Measurements from ENCODE around the gene CAPN2.
"Not testable (repeated sequence)": the region's sequence is repeated elsewhere in the genome, so short reads cannot be mapped to it uniquely, and the experiment has no call there.

The CAPN2 gene

DNA sequence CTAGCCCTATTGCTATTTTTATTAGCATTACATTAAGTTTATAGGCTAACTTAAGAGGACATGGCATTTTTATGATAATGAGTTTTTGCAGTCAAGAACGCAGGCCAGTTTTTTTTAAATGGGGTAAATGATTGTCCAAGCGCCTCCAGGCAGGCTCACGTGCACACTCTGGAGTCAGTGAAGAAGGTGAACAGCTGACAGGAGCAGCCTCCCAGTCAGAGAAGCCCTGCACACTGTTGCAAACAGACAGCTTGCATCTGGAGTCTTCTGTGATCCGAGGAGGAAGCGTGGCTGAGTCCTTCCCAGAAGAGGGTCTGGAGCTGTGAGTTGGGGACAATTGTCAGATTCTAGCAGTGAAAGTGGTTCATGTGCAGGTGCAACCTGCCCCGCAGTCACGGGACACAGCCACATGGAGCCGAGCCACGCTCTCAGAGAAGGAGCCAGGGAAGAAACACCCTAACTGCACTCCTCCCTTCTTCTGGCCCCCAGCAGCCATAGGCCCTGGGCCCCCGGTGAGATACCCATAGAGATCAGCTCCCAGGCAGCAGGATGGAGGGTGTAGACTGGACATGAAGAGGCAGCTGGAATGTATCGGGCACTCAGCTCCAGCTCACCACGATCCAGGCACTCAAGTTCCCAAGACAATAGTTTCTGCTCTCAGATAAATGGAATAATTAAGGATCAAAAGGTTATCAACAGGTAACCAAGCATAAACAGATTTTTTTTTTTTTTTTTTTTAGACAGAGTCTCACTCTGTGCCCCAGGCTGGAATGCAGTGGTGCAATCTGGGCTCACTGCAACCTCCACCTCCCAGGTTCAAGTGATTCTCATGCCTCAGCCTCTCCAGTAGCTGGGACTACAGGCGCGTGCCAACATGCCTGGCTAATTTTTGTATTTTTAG is 26.4 kb downstream of the CAPN2 start:
- in situ Hi-C loops (cut with MboI; ENCODE audit: low sequenced_read_pairs): no loop called here

DNA sequence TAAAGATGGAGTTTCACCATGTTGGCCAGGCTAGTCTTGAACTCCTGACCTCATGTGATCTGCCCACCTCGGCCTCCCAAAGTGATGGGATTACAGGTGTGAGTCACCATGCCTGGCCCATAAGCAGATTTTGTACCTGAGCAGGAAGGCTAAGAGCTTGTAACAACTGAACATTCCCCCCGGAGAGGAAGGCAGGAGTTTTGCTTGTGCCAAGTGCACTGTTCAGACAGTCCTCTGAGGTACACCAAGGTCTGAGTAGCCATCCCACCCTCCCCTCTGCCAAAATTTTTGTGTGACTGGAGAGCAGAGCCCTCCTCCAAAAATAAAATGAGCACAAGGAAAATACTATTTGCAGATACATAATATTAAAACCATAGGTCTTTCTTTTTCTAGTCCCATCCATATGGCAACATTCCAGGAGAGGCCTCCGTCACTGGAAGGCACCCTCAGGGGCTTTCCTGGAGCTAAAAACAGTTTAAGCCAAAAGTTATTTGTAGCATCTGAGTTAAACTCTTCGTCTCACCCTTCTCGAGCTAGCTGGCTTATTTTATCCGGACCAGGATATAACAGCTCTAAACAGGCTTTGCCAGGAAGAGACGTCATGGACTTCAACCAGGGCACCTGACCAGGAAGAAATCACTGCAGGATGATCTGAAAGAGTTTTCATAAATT is 27.2 kb downstream of the CAPN2 start:
- in situ Hi-C loops (cut with MboI; ENCODE audit: low sequenced_read_pairs): no loop called here

DNA sequence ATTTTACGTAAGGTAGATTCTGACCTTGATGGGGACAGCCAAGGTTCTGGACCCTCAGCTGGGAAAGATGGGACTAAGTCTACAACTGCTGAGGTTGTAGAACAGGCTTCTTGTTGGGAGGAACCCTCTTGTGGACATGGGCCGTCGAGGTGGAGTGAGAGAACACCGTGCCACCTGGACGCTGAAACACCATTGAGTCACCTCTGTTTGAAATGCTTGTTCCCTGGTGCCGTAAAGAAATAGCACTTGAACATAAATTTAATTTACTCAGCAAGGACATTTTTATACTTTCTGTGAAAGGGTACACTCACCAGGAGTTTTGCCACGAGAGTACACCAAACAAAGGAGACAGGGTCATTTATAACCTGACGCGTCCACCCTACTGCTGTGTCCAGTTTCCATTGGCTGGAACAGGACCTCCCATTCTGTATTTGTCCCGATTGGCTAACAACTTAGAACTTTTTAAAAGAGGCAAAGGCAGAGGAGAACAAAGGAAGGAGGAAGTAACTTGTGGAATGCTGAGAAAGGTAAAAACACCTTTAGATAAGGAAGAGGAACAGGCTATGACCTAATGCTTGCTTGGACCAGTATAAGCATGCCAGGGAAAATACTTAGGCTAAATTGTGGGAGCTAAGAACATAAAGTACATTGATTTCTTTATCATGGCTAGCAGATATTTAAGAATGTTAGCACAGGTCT is 27.8 kb downstream of the CAPN2 start:
- in situ Hi-C loops (cut with MboI; ENCODE audit: low sequenced_read_pairs): not testable (repeated sequence)

DNA sequence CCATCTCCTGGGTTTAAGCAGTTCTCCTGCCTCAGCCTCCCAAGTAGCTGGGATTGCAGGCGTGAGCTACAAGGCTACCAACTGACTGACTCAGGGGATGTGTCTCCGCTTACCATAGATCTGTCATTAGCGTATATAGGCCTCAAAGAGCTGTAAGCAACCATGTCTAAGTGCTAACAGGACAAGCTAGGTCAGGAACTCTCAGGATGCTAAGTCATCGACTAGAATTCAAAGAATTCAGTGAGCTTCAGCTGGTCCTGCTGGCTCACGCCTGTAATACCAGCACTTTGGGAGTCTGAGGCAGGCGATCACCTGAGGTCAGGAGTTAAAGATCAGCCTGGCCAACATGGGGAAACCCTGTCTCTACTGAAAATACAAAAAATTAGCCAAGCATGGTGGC is 29.5 kb downstream of the CAPN2 start:
- in situ Hi-C loops (cut with MboI; ENCODE audit: low sequenced_read_pairs): no loop called here

DNA sequence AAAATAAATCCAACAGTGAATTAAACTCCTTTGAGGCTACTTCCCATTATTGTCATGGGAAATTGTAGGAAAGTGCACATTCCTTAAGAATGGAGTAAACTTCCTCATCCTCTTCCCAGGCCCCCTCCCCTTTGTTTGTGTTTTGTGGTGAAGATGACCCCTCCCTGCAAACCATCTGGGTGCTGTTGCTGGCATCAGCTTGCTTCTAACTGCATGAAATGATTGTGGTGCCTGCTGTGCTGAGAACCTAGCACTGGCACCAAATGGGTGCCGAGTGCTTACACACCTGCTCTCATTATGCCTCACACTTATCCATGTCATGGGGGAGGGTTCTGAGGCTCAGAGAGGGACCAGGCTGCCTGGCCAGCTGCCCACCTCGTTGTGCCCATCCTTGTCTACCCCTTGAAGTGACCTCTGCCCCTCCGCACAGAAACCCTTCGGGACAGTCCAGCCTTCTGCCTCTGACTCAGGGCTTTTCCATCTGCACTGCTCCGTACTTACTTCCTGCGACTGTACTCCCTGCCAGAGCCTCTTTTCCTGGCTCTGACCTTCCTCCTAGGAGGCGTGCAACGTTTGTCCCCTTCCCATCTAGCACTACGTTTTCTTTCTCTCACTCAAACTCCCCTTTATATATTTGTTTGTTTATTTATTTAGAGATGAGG is 30.6 kb downstream of the CAPN2 start:
- in situ Hi-C loops (cut with MboI; ENCODE audit: low sequenced_read_pairs): no loop called here

DNA sequence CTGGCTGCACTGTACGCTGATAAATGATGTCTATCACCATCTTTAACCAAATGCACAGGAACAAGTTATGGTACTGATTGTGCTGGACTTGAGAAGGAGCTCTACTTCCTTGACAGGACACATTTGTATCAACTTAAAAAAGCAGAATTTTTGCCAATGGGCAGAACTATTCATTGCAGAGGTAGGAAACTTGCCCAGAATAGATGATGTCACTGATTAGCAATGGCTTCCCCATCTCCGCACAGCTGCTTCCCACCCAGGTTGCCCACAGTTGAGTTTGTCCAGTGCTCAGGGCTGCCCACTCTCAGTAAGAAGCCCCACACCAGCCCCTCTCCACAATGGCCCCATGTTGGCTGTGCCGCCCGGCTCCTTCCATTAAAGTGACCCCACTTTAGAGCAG is 33.4 kb downstream of the CAPN2 start:
- in situ Hi-C loops (cut with MboI; ENCODE audit: low sequenced_read_pairs): no loop called here

DNA sequence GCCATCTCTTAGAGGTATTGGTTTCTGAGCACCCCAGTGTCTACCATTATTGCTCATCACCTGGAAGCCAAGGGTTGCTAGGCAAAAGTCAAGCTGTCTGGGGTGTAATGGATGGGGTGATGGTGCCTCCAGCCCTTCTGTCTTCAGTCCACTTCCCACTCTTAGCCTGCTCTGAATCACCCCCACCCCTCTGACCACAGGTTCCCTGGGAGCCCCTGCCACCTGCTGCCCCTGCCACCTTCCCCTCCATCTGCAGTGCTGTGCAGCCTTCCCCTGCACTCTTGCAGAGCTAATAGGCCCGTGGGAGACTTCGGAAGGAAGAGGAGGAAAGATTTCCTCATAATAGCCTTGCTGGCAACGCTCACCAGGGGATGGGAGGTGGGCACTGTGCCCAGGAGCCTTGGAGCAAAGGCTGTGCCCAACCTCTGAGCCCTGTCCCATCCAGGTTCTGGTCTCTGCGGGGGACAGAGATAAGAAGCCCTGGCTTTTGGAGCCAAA is 35.5 kb downstream of the CAPN2 start:
- in situ Hi-C loops (cut with MboI; ENCODE audit: low sequenced_read_pairs): no loop called here

DNA sequence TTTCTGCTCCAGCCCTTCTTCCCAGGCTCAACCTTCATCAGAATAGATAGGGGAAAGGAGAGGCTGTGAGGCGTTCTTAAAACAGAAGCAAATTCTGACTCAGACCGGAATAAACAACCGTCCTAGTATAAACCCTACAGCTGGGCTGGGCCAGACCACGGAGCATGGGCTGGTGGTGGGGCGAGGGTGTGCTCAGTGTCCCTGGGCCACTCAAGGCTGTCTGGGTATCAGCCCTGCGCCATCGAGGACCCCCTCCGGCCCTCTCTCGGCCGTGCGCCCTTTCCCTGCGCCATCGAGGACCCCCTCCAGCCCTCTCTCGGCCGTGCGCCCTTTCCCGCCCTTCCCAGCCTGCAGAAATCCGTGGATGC is 36.0 kb downstream of the CAPN2 start:
- in situ Hi-C loops (cut with MboI; ENCODE audit: low sequenced_read_pairs): no loop called here

DNA sequence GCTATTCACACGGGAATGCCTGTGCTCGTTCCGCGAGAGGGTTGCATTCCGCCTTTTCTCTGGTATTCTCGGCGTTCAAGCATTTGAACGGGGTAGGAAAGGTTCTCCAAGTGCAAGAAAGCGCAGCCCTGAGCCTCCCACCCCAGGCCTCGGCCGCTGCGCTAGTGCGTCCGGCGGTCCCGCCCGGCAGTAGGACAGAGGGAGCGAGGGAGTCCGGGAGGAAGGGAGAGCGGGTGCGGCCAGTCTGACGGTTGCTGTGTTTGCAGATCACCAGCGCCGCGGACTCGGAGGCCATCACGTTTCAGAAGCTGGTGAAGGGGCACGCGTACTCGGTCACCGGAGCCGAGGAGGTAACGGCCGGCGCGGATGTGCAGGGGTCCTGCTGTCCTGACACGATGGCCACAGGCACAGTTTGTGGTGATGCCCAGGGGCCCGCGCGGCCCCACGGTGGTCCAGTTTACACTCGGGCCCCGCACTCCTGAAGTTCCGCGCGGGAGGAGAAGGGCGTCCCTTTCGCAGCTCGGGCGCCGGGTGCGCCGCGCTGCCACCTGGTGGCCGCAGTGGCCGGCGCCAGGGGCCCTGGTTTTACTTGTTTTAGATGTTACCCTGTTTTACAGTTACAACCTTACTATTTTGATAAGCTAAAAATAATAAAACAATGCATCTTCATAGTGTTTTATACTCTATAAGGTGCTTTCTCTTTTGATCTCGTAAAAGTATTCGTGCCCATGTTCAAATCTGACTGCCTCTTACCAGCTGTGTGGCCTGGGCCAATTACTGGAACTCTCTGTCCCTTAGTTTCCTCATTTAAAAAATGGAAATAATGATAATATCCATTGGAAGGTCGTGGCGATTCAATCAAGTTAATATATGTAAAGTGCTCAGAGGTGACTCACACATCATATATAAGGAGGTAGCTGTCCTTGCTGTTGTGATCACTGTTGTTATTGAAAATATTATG is 36.7 kb downstream of the CAPN2 start:
- in situ Hi-C loops (cut with MboI; ENCODE audit: low sequenced_read_pairs): no loop called here

DNA sequence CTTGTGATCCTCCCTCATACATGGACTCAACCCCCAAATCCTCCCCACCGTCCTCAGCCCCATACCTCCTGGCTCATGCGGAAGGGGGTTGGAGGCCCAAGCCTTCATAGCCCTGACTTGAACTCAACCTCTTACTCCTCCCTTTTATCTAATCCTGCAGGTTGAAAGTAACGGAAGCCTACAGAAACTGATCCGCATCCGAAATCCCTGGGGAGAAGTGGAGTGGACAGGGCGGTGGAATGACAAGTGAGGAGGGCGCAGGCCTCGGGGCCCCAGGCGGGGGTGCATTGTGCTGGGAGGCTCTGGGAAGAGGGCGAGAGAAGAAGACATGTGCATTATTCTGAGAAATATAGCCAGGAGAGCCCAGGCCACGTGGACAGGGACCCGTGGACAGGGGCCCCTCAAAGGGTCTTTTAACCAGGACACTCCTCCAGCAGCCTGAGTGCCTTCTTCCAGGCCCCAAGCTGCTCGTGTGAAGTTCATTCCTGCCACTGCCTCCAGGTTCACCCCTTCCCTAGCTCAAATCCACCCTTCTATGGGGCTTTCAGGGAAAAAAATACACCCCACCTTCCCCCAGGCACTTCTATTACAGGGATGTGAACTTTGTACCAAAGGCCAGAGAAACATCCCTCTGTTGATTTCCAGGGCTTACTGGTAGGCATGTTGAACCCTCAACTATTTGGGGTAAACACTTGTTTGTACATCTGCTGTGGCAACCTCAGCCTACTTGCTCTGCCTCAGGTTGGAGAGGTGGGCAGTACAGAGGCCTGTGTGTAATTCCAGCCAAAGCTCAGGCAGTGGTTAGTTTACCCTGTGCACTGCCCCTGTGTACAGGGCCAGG is 38.6 kb downstream of the CAPN2 start:
- in situ Hi-C loops (cut with MboI; ENCODE audit: low sequenced_read_pairs): no loop called here

DNA sequence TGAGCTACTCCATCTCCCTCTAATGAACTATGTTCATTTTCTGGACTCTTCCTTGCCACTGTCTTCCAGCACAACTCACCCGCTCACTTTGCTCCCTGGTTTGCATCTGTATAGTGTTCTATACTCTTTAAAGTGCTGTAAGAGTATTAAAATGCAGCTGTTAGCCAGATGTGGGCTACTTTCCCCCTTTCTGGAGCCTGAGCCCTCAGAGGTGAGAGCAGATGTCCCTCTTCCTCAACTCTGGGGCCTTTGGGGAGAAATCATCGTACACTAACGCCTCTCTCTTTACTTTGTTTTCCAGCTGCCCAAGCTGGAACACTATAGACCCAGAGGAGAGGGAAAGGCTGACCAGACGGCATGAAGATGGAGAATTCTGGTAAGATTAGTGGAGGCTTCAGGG is 39.4 kb downstream of the CAPN2 start:
- in situ Hi-C loops (cut with MboI; ENCODE audit: low sequenced_read_pairs): no loop called here

DNA sequence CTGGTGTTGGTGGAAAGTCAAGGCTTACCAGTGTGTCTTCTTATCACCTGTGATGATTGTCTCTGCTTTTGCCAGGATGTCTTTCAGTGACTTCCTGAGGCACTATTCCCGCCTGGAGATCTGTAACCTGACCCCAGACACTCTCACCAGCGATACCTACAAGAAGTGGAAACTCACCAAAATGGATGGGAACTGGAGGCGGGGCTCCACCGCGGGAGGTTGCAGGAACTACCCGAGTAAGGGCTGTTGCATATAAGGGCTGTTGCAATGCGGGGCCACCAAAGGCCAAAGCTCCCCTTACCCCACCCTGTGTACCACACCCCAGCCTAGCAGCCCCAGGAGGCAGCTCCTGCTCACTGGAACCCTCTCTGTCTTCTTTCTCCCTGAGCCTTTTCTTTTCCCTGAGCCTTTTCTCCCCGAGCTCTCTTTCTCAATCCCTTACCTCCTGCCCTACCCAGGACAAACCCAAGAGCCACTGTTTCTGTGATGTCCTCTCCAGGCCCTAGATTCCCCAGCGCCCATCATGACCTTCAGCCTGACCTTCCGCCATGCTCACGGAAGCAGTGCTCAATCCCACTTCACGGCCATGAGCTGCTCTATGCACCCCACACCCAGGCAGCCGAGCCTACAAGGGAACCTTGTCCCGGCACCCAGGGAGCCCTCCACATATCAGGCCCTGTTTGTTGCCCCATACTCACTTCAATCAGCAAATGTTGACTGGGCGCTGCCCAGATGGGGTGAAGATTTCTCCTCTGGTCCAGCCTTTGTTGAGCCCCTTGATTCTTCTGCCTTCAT is 40.6 kb downstream of the CAPN2 start:
- in situ Hi-C loops (cut with MboI; ENCODE audit: low sequenced_read_pairs): no loop called here

DNA sequence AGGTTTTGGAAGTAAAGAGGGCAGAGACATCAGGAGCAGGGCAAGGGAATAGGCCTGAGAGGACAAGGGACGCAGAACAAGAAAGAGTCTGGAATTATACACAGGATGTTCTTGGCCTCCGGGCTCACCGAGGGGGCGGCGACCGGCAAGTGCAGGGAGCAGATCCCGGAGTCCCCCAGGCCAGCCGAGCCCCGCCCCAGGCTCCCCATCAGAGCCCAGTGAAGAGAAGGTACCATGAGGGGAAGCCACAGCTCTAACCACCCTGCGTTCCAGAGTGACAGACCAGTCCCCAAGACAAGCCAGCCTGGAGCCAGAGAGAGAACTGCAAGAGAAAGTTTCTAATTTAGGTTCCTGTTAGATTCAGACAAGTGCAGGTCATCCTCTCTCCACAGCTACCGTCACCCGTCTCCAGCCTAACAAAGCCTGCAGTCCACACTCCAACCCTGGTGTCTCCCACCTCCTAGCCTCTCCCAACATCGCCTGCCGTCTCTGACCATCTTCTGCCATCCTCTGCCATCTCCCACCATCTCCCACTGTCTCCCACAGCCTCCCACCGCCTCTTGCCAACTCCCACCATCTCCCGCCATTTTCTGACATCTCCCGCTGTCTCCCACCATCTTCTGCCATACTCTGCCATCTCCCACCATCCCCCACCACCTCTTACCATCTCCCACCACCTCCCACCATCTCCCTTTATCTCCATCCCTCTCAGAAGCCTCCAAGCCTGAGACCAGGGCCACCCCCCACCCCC is 42.5 kb downstream of the CAPN2 start:
- in situ Hi-C loops (cut with MboI; ENCODE audit: low sequenced_read_pairs): no loop called here

DNA sequence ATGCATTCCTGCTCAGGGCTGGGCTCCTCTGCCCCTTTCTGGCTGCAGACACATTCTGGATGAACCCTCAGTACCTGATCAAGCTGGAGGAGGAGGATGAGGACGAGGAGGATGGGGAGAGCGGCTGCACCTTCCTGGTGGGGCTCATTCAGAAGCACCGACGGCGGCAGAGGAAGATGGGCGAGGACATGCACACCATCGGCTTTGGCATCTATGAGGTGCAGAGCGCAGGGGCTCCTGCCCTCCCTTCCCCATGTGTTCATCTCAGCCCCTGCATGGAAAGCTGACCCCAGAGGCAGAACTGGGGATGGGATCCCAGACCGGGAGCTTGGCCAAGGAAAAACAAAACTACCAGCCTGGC is 43.1 kb downstream of the CAPN2 start:
- in situ Hi-C loops (cut with MboI; ENCODE audit: low sequenced_read_pairs): no loop called here

DNA sequence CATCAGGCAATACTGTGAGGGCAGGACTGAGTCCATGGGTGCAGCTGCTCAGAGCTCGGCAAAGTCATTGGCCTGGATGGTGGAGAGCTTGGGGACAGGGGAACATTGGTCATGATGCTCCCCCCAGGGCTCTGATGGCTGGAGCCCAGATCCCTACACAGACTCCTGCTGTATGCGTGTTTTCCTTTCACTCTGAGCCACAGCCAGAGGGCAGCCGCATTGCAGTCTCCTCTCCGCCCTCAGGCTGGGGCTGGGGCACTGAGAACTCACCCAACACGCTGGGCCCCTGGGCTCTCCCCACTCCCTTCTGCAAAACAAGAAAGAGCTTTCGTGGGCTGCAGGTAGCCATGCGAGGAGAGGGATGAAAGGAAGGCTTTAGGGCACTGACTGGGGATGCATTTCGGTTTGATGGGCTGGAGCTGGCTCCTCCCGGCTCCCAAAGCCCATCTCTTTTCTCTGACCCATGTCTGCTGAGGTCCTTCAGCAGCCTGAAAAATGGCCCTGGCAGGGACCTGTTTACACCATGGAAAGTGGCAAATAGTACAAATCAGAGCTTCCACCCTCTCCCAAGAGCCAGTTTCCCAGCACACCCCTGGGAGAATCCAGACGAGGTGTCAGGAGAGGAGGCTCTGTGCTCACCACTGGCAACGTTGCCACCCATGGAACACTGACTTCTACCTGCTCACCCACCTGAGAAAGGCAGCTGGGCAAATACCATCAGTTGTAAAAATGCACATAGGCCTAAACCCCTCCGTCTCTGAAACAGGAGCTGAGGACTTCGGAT is 43.8 kb downstream of the CAPN2 start:
- in situ Hi-C loops (cut with MboI; ENCODE audit: low sequenced_read_pairs): no loop called here

DNA sequence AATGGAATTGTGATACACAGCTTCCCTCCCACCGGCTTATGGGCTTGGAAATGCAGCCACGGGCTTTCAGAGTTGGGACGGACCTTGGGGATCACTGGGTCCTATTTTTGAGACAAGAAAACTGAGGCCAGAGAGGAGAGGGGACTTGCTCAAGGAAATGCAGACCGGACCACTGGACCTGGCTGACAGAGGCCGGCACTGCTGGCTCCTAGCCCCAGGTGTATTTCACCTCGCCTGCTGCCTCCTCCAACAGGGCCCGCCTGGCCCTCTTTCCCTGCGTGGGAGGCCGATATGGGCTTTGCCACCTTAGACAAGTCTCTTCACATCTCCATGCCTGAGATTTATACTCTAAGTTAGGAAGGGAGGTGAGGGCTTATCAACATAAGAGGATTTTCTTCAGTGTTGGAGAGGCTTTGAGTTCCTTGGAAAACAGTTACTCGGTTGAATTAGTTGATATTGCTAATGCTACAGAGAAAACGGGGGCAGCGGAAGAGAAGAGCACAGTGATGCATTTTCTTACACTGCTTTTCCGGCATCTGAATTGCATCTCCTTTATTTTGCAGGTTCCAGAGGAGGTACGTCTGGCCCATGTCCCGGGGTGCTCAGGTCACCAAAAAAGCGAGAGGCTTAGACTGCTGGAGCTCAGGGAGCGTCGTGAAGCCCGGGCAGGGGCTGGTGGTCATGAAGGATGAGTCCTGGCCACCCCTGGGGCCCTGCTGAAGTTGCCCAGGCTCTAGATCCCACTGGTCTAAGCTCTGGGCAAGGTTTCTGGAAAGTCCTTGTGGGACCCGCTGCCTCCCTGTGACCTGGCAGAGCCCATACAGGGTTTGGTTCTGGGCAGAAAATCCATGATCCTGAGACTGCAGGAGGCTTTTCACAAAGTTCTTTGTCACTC is 44.7 kb downstream of the CAPN2 start:
- in situ Hi-C loops (cut with MboI; ENCODE audit: low sequenced_read_pairs): no loop called here

Measured in HL-60/S4 treated with phorbol 12-myristate 13-acetate at 8.2 ng/mL for 4 days and 3 days (cell line).